Skeletal muscle tissue (tissue), 4 donors: ENCODE measurements around the gene BNIP3. TPM values are rescaled to one million over a fixed set of nuclear protein-coding genes. Genes with fewer than 3 reads are reported as not detected.

Source experiments
- H3K27ac ChIP-seq: one replicate; pipeline ENCODE4 v1.7.0; 2013; ENCODE audit warnings: mild to moderate bottlenecking, low read depth, low read length, inconsistent platforms
- H3K27me3 ChIP-seq, 3 donors: one replicate each; pipeline ENCODE4 v1.7.0; 2013; ENCODE audit warnings: low read length in 3 of 3; ENCODE audit not compliant: control insufficient read depth in 3 of 3, insufficient read depth in 3 of 3
- H3K36me3 ChIP-seq, 3 donors: one replicate each; pipeline ENCODE4 v1.7.0; 2013; ENCODE audit warnings: low read length in 3 of 3; ENCODE audit not compliant: control insufficient read depth in 3 of 3, insufficient read depth in 3 of 3
- H3K4me1 ChIP-seq, 3 donors: one replicate each; pipeline ENCODE4 v1.7.0; 2013; ENCODE audit warnings: low read length in 3 of 3, mild to moderate bottlenecking in 3 of 3; ENCODE audit not compliant: control insufficient read depth in 3 of 3, insufficient read depth in 3 of 3
- H3K4me3 ChIP-seq, 3 donors: one replicate each; pipeline ENCODE4 v1.7.0; 2013; ENCODE audit warnings: low read length in 3 of 3
- H3K9ac ChIP-seq, 3 donors: one replicate each; pipeline ENCODE4 v1.7.0; 2013; ENCODE audit warnings: low read length in 3 of 3, mild to moderate bottlenecking in 3 of 3, moderate library complexity in 2 of 3, low read depth in 1 of 3
- H3K9me3 ChIP-seq, 3 donors: one replicate each; pipeline ENCODE4 v1.7.0; 2013; ENCODE audit warnings: low read length in 3 of 3; ENCODE audit not compliant: control insufficient read depth in 3 of 3
- total RNA-seq: library from RNA; depleted of rRNA; stranded (reverse); fragments of >200 nt; gene quantifications from one replicate; pipeline ENCODE4 v1.2.3, GENCODE V29; 2014
- donor health status: Osteomylitis.

BNIP3 gene
- total RNA-seq, 1 donor from 2014 or later: 20.9 TPM

DNA sequence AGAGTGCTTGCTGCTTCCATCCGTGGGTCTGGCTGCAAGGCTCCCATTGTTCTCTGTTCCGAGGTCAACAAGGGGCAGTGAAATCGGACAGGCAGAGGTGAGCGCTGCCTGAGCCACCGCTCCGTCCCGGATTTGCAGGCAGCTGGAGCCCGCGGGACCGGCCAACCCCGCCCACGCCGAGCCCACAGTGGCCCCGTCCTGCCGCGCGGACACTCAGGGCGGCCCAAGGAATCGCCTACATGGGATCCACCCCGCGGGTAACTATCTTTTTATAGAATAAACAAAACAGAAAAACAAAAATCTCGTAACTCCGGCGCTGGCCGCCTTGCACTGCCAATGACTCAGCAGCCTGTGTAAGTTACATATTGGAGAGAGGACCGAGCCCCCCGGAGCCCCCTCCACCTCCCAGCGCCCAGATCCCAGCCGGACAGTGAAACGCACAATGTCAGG is 1.9 kb downstream of the BNIP3 start:
- peaks cover 19 to 45% (median 25%) of the 10 kb centered on the region in 3 donors for H3K4me1 ChIP-seq
- H3K27ac ChIP-seq: peak overlapping the region; percentile 75
- peaks cover 0 to 2% (median 0%) of the 10 kb centered on the region in 3 donors for H3K36me3 ChIP-seq
- no peaks in the 10 kb centered on the region for H3K9me3 ChIP-seq
- H3K4me3 ChIP-seq: peak overlapping the region; percentile 64 to 68 (median 65)
- peak overlapping the region; percentile 61 to 90 (median 77) for H3K9ac ChIP-seq
- no peaks in the 10 kb centered on the region for H3K27me3 ChIP-seq

DNA sequence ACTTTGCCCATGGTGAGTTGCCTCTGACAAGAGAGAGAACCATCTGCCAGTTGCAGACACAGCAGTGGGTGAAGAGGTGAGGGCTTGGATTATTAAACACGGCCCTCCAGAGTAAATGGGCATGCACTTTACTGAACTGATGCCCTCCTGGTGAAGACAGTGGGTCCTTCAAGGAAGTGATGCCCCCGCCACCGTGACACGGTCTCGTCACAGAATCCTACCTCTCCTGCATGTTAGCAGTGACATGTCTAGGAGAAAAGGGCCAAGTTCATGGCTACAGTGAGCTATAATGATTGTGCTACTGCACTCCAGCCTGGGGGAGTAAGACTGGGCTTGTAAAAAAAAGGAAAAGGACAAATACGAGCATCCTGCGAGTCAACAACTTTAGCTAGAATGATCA is 2.4 kb downstream of the BNIP3 start:
- H3K27ac ChIP-seq: peak overlapping the region; percentile 75

DNA sequence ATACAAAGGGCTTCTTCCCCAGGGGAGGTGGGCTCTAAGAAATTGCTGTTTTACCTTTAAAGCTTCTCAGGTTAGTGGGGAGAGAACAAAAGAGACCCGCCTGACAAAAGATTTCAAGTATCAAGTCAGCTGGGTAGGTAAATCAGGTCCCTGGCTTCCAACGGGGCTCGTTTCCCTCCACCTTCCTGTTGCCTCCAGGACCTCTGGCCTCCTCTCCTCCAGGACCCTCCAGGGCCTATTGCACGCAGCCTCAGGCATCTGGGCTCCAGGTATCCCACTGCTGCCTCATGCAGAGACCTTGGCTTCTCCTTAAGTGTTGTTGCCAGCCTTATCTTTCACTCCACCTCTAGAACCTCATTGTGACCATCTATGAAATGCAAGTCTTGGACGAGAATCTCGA is 2.9 kb downstream of the BNIP3 start:
- no peak overlapping the region for H3K27ac ChIP-seq
- peak overlapping the region in 1 of 3 donors; percentile 3 for H3K9ac ChIP-seq
- H3K36me3 ChIP-seq: peaks cover 0 to 2% (median 0%) of the 10 kb centered on the region in 3 donors
- H3K9me3 ChIP-seq: no peaks in the 10 kb centered on the region
- no peaks in the 10 kb centered on the region for H3K27me3 ChIP-seq
- no peak overlapping the region for H3K4me3 ChIP-seq
- H3K4me1 ChIP-seq: peaks cover 27 to 51% (median 31%) of the 10 kb centered on the region in 3 donors

More for the DNA sequence above, 2.4 kb downstream of the BNIP3 start:
- no peaks in the 10 kb centered on the region for H3K27me3 ChIP-seq
- H3K9ac ChIP-seq: peak overlapping the region; percentile 43 to 90 (median 77)
- H3K36me3 ChIP-seq: peaks cover 0 to 2% (median 0%) of the 10 kb centered on the region in 3 donors
- peak overlapping the region; percentile 64 to 68 (median 65) for H3K4me3 ChIP-seq
- H3K4me1 ChIP-seq: peaks cover 22 to 48% (median 27%) of the 10 kb centered on the region in 3 donors
- no peaks in the 10 kb centered on the region for H3K9me3 ChIP-seq

DNA sequence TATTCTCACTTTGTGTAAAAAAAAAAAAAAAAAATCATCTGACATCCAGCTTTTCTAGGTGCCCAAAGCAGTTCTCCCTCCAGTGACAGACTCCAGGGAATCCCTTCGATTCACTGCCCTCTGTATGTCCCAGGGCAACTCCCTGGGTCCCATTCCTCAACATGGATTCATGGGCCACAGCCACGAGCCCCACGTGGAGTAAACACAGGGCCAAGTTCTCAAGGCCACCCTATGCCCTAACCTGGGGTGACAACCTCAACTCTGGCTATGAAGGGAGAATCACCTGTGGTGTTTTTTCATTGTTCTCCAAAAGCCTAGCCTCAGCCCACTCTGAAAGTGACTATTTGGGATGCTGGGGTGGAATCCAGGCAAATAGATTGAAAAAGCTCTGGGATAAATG is 3.4 kb downstream of the BNIP3 start:
- no peak overlapping the region for H3K9ac ChIP-seq
- no peaks in the 10 kb centered on the region for H3K9me3 ChIP-seq
- peaks cover 0 to 3% (median 0%) of the 10 kb centered on the region in 3 donors for H3K36me3 ChIP-seq
- H3K4me1 ChIP-seq: peaks cover 32 to 56% (median 36%) of the 10 kb centered on the region in 3 donors
- no peak overlapping the region for H3K4me3 ChIP-seq
- H3K27me3 ChIP-seq: no peaks in the 10 kb centered on the region
- no peak overlapping the region for H3K27ac ChIP-seq

GRCh38 chr10:131977323-131978096 is 4.2 kb downstream of the BNIP3 start:
- Histone ChIP-seq H3K36me3 (peaks cover 0 to 4% (median 0%) of the 10 kb centered on the region in 3 donors), H3K27me3 (no peaks in the 10 kb centered on the region), H3K4me1 (peaks cover 40 to 65% (median 44%) of the 10 kb centered on the region in 3 donors), H3K4me3 (no peak overlapping the region), H3K9me3 (no peaks in the 10 kb centered on the region), H3K27ac (no peak overlapping the region), H3K9ac (no peak overlapping the region)

DNA sequence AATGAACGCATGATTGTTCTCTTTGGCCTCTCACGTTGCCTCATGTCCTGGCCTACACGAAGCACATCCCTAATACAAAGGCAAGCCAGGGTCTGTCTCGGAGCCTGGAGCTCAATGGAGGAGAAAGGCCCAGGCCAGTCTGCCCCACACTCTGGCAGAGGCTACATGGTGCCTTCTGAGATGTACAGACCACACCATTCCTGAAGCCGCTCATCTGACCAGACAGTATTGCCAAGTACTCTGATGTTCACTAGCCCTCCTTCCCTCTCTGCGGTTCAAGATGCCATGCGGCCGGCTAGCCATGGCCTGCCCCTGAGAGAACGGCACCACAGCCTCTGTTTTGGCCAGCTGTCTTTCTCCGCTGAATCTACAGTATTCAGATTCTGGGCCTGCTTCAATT is 5.9 kb downstream of the BNIP3 start:
- no peaks in the 10 kb centered on the region for H3K27me3 ChIP-seq
- no peak overlapping the region for H3K27ac ChIP-seq
- H3K36me3 ChIP-seq: peaks cover 4 to 7% (median 6%) of the 10 kb centered on the region in 3 donors
- peaks cover 42 to 62% (median 45%) of the 10 kb centered on the region in 3 donors for H3K4me1 ChIP-seq
- H3K4me3 ChIP-seq: no peak overlapping the region
- no peaks in the 10 kb centered on the region for H3K9me3 ChIP-seq
- no peak overlapping the region for H3K9ac ChIP-seq

DNA sequence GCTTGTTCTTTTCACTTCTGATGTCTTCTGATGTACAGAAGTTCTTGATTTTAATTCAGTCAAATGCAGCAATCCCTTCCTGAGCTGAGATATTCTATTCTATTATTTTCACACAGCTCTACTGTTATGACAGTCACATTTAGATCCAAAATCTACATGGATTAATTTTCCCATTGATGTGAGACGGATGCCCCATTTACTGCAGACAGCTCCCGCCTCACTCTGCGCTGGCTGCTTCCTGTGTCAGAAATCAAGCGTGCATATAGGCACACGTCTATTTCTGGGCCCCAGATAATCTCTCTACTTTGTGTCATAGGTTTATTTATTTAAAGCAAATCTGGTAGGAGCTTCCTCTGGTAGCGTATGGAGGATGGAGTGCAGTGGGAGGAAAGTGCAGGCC is 6.7 kb downstream of the BNIP3 start:
- Histone ChIP-seq H3K27me3 (no peaks in the 10 kb centered on the region), H3K9ac (no peak overlapping the region), H3K4me3 (no peak overlapping the region), H3K36me3 (peaks cover 12 to 15% (median 13%) of the 10 kb centered on the region in 3 donors), H3K27ac (no peak overlapping the region), H3K4me1 (peaks cover 36 to 61% (median 39%) of the 10 kb centered on the region in 3 donors), H3K9me3 (no peaks in the 10 kb centered on the region)

- no peaks in the 10 kb centered on the region for H3K9me3 ChIP-seq
- peaks cover 19 to 22% (median 19%) of the 10 kb centered on the region in 3 donors for H3K36me3 ChIP-seq
- H3K27ac ChIP-seq: peak overlapping the region; percentile 71
- peaks cover 29 to 54% (median 33%) of the 10 kb centered on the region in 3 donors for H3K4me1 ChIP-seq
- peak overlapping the region in 2 of 3 donors; percentile 22 to 32 for H3K4me3 ChIP-seq
- no peaks in the 10 kb centered on the region for H3K27me3 ChIP-seq
- H3K9ac ChIP-seq: no peak overlapping the region
Measured at GRCh38 chr10:131974034-131974817, 7.5 kb downstream of the BNIP3 start.

GRCh38 chr10:131973160-131973951 is 8.4 kb downstream of the BNIP3 start:
- Histone ChIP-seq H3K27ac (peak overlapping the region; percentile 71), H3K9ac (peak overlapping the region in 2 of 3 donors; percentile 32 to 45), H3K4me1 (peaks cover 24 to 45% (median 27%) of the 10 kb centered on the region in 3 donors), H3K9me3 (no peaks in the 10 kb centered on the region), H3K4me3 (peak overlapping the region; percentile 16 to 54 (median 32)), H3K27me3 (no peaks in the 10 kb centered on the region), H3K36me3 (peaks cover 26 to 31% (median 27%) of the 10 kb centered on the region in 3 donors)
